Mucosa of rectum (tissue), 2 donors: ENCODE measurements around the gene CHERP.

Source experiments
- H3K27ac ChIP-seq, 2 donors: one replicate each; pipeline ENCODE4 v1.7.0; 2013; ENCODE audit warnings: inconsistent platforms in 2 of 2, low read depth in 2 of 2, low read length in 2 of 2
- H3K27me3 ChIP-seq, 2 donors: one replicate each; pipeline ENCODE4 v1.7.0; 2013; ENCODE audit warnings: low read length in 2 of 2; ENCODE audit not compliant: control insufficient read depth in 2 of 2, insufficient read depth in 2 of 2
- H3K36me3 ChIP-seq, 2 donors: one replicate each; pipeline ENCODE4 v1.7.0; 2013; ENCODE audit warnings: low read length in 2 of 2; ENCODE audit not compliant: control insufficient read depth in 2 of 2, insufficient read depth in 2 of 2
- H3K4me1 ChIP-seq, 2 donors: one replicate each; pipeline ENCODE4 v1.7.0; 2013; ENCODE audit warnings: low read length in 2 of 2, mild to moderate bottlenecking in 1 of 2; ENCODE audit not compliant: control insufficient read depth in 2 of 2, insufficient read depth in 2 of 2
- H3K4me3 ChIP-seq, 2 donors: one replicate each; pipeline ENCODE4 v1.7.0; 2013; ENCODE audit warnings: low read length in 2 of 2
- H3K9ac ChIP-seq, 2 donors: one replicate each; pipeline ENCODE4 v1.7.0; 2013; ENCODE audit warnings: low read length in 2 of 2, low read depth in 1 of 2, mild to moderate bottlenecking in 1 of 2
- H3K9me3 ChIP-seq, 2 donors: one replicate each; pipeline ENCODE4 v1.7.0; 2013; ENCODE audit warnings: low read length in 2 of 2; ENCODE audit not compliant: control insufficient read depth in 2 of 2
- donor health status: healthy.
- donor health status: Normal muscosa, but diverticular disease.

Gene CHERP

GRCh38 chr19:16542910-16543472 is 754 bp upstream of the CHERP start:
- Histone ChIP-seq H3K9me3 (no peaks in the 10 kb centered on the region), H3K27me3 (no peaks in the 10 kb centered on the region), H3K36me3 (peaks cover 5 to 8% of the 10 kb centered on the region in 2 donors), H3K4me1 (peaks cover 17 to 19% of the 10 kb centered on the region in 2 donors), H3K4me3 (peak overlapping the region; percentile 85 to 96), H3K27ac (peak overlapping the region; percentile 64 to 87), H3K9ac (peak overlapping the region; percentile 92 to 95)

GRCh38 chr19:16541526-16542044 is 652 bp downstream of the CHERP start:
- H3K4me1 ChIP-seq: peaks cover 17 to 19% of the 10 kb centered on the region in 2 donors
- H3K27ac ChIP-seq: peak overlapping the region in 1 of 2 donors; percentile 87

GRCh38 chr19:16540948-16541347 is 1.3 kb downstream of the CHERP start:
- Histone ChIP-seq H3K9ac (peak overlapping the region; percentile 83 to 92), H3K4me3 (peak overlapping the region; percentile 85 to 96), H3K9me3 (no peaks in the 10 kb centered on the region), H3K27ac (no peak overlapping the region), H3K27me3 (no peaks in the 10 kb centered on the region), H3K36me3 (peaks cover 11 to 24% of the 10 kb centered on the region in 2 donors), H3K4me1 (peaks cover 17 to 19% of the 10 kb centered on the region in 2 donors)

More at GRCh38 chr19:16541526-16542044, 652 bp downstream of the CHERP start:
- Histone ChIP-seq H3K36me3 (peaks cover 5 to 18% of the 10 kb centered on the region in 2 donors), H3K27me3 (no peaks in the 10 kb centered on the region), H3K9ac (peak overlapping the region; percentile 83 to 92), H3K9me3 (no peaks in the 10 kb centered on the region), H3K4me3 (peak overlapping the region; percentile 85 to 96)

GRCh38 chr19:16537111-16537510 is 5.1 kb downstream of the CHERP start:
- no peak overlapping the region for H3K27ac ChIP-seq
- H3K27me3 ChIP-seq: no peaks in the 10 kb centered on the region
- H3K9ac ChIP-seq: no peak overlapping the region
- H3K9me3 ChIP-seq: no peaks in the 10 kb centered on the region
- H3K4me3 ChIP-seq: no peak overlapping the region
- H3K4me1 ChIP-seq: peaks cover 10 to 12% of the 10 kb centered on the region in 2 donors
- H3K36me3 ChIP-seq: peaks cover 34 to 56% of the 10 kb centered on the region in 2 donors

GRCh38 chr19:16536130-16536529 is 6.1 kb downstream of the CHERP start:
- peaks cover 5 to 7% of the 10 kb centered on the region in 2 donors for H3K4me1 ChIP-seq
- H3K27ac ChIP-seq: no peak overlapping the region
- H3K9me3 ChIP-seq: no peaks in the 10 kb centered on the region
- H3K27me3 ChIP-seq: no peaks in the 10 kb centered on the region
- peaks cover 43 to 65% of the 10 kb centered on the region in 2 donors for H3K36me3 ChIP-seq
- H3K4me3 ChIP-seq: no peak overlapping the region
- no peak overlapping the region for H3K9ac ChIP-seq

- Histone ChIP-seq H3K4me1 (peaks cover 0 to 3% of the 10 kb centered on the region in 2 donors), H3K27me3 (no peaks in the 10 kb centered on the region), H3K4me3 (no peak overlapping the region), H3K9ac (no peak overlapping the region), H3K36me3 (peaks cover 47 to 73% of the 10 kb centered on the region in 2 donors), H3K9me3 (no peaks in the 10 kb centered on the region), H3K27ac (no peak overlapping the region)
Observed at GRCh38 chr19:16535381-16535780, 6.9 kb downstream of the CHERP start.

- Histone ChIP-seq H3K9me3 (no peaks in the 10 kb centered on the region), H3K27me3 (no peaks in the 10 kb centered on the region), H3K9ac (no peak overlapping the region), H3K27ac (no peak overlapping the region), H3K4me1 (no peaks in the 10 kb centered on the region), H3K36me3 (peaks cover 68 to 87% of the 10 kb centered on the region in 2 donors), H3K4me3 (no peak overlapping the region)
Observed at GRCh38 chr19:16532440-16533234, 9.6 kb downstream of the CHERP start.

- peaks cover 76 to 90% of the 10 kb centered on the region in 2 donors for H3K36me3 ChIP-seq
- H3K9me3 ChIP-seq: no peaks in the 10 kb centered on the region
- H3K9ac ChIP-seq: no peak overlapping the region
- no peaks in the 10 kb centered on the region for H3K27me3 ChIP-seq
- H3K4me1 ChIP-seq: no peaks in the 10 kb centered on the region
- H3K27ac ChIP-seq: no peak overlapping the region
- no peak overlapping the region for H3K4me3 ChIP-seq
Observed at GRCh38 chr19:16531380-16531669, 10.9 kb downstream of the CHERP start.

- H3K4me1 ChIP-seq: no peaks in the 10 kb centered on the region
- H3K9me3 ChIP-seq: no peaks in the 10 kb centered on the region
- H3K27ac ChIP-seq: no peak overlapping the region
- no peak overlapping the region for H3K9ac ChIP-seq
- peaks cover 72 to 88% of the 10 kb centered on the region in 2 donors for H3K36me3 ChIP-seq
- no peaks in the 10 kb centered on the region for H3K27me3 ChIP-seq
- no peak overlapping the region for H3K4me3 ChIP-seq
Observed at GRCh38 chr19:16530540-16531379, 11.5 kb downstream of the CHERP start.
